ENCODE results near the gene ZBTB2. TPM values are rescaled to one million over a fixed set of nuclear protein-coding genes. Genes with fewer than 3 reads are reported as not detected.
"Not testable (repeated sequence)": the region's sequence is repeated elsewhere in the genome, so short reads cannot be mapped to it uniquely, and the experiment has no call there.

ZBTB2 gene
- total RNA-seq, 4 donors from 2014 or later, result 10.9 to 12.3 (median 11.3) TPM

GRCh38 chr6:151385177-151385576, 6.2 kb downstream of the ZBTB2 start:
- no peak overlapping the region for H3K4me3 ChIP-seq (ENCODE audit: low read depth, poor library complexity, severe bottlenecking)
- WGBS, 2 donors, result 83 to 86% methylated on average over 1 of the region's 1 CpG
- DNase-seq (ENCODE audit: low spot score in 2 of 2), result no peak
- TF ChIP-seq, protein P1, sequence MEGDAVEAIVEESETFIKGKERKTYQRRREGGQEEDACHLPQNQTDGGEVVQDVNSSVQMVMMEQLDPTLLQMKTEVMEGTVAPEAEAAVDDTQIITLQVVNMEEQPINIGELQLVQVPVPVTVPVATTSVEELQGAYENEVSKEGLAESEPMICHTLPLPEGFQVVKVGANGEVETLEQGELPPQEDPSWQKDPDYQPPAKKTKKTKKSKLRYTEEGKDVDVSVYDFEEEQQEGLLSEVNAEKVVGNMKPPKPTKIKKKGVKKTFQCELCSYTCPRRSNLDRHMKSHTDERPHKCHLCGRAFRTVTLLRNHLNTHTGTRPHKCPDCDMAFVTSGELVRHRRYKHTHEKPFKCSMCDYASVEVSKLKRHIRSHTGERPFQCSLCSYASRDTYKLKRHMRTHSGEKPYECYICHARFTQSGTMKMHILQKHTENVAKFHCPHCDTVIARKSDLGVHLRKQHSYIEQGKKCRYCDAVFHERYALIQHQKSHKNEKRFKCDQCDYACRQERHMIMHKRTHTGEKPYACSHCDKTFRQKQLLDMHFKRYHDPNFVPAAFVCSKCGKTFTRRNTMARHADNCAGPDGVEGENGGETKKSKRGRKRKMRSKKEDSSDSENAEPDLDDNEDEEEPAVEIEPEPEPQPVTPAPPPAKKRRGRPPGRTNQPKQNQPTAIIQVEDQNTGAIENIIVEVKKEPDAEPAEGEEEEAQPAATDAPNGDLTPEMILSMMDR (IDR thresholded peaks at IDR 0.05), result no peak
- no peak for TF ChIP-seq POLR2A (IDR thresholded peaks at IDR 0.05)
- intact Hi-C loops (cut with DNase I; ENCODE audit: low total_unique reads), result no loop called here

- no peak overlapping the region for H3K4me3 ChIP-seq (ENCODE audit: low read depth, poor library complexity, severe bottlenecking)
- WGBS, 2 donors, result 71 to 78% methylated on average over 5 of the region's 5 CpGs
- intact Hi-C loops (cut with DNase I; ENCODE audit: low total_unique reads), result no loop called here
- TF ChIP-seq, protein P1 (IDR thresholded peaks at IDR 0.05), result no peak
- no peak for TF ChIP-seq POLR2A (IDR thresholded peaks at IDR 0.05)
- no peak for DNase-seq (ENCODE audit: low spot score in 2 of 2)
These were observed 7.2 kb downstream of the ZBTB2 start for GRCh38 chr6:151384151-151384550.

GRCh38 chr6:151382631-151383030, 8.7 kb downstream of the ZBTB2 start:
- 98% methylated on average over 9 of the region's 9 CpGs for WGBS, 2 donors
- DNase-seq (ENCODE audit: low spot score in 2 of 2); H3K4me3 ChIP-seq (ENCODE audit: low read depth, poor library complexity, severe bottlenecking); intact Hi-C loops (cut with DNase I; ENCODE audit: low total_unique reads): not testable (repeated sequence)

DNA sequence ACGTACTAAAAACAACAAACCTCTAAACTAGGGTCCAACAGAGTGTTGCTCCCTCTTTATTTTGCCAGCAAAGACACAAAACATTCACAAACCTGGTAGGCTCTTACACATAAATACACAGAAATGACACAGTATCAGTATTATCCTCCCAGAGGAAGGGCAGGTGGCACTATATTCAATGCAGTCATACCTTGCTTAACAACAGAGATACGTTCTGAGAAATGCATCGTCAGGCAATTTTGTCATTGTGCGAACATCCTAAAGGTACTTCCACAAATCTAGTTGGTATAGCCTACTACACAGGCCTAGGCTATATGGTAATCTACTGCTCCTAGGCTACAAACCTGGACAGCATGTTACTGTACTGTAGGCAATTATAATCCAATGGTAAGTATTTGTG, 9.6 kb downstream of the ZBTB2 start:
- DNase-seq (ENCODE audit: low spot score in 2 of 2), result no peak
- no peak for TF ChIP-seq POLR2A (IDR thresholded peaks at IDR 0.05)
- TF ChIP-seq, protein P1 (IDR thresholded peaks at IDR 0.05), result no peak
- intact Hi-C loops (cut with DNase I; ENCODE audit: low total_unique reads), result no loop called here
- no peak overlapping the region for H3K4me3 ChIP-seq (ENCODE audit: low read depth, poor library complexity, severe bottlenecking)
- 85 to 90% methylated on average over 4 of the region's 4 CpGs for WGBS, 2 donors

DNA sequence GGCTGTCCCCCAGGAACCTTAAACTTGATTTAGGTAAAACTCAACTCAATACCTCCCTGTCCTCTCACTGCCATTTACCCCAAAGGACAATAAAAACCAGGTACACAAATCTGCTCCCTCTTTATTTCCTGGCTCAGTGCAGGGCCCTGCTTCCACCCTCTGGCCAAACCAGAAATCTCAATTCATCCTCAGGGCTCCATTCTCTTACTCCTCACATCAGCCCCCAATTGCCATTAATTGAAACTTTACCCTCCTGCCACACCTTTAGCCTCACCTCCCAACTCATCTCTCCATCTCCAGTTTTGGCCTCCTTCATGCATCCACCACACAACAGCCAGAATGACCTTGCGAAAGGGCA, 10.5 kb downstream of the ZBTB2 start:
- WGBS, 2 donors, result 100% methylated on average over 1 of the region's 1 CpG
- H3K4me3 ChIP-seq (ENCODE audit: low read depth, poor library complexity, severe bottlenecking), result no peak overlapping the region
- TF ChIP-seq POLR2A (IDR thresholded peaks at IDR 0.05), result no peak
- TF ChIP-seq, protein P1 (IDR thresholded peaks at IDR 0.05), result no peak
- no peak for DNase-seq (ENCODE audit: low spot score in 2 of 2)
- intact Hi-C loops (cut with DNase I; ENCODE audit: low total_unique reads), result no loop called here

- 57 to 58% methylated on average over 14 of the region's 14 CpGs for WGBS, 2 donors
- no peak for TF ChIP-seq POLR2A (IDR thresholded peaks at IDR 0.05)
- TF ChIP-seq, protein P1 (IDR thresholded peaks at IDR 0.05), result no peak
- DNase-seq (ENCODE audit: low spot score in 2 of 2), result no peak
- intact Hi-C loops (cut with DNase I; ENCODE audit: low total_unique reads), result no loop called here
- no peak overlapping the region for H3K4me3 ChIP-seq (ENCODE audit: low read depth, poor library complexity, severe bottlenecking)
These were observed 11.2 kb downstream of the ZBTB2 start for GRCh38 chr6:151379933-151380847.
